K562 (cell line): ENCODE results near the gene PPP1R16B. TPM values are rescaled to one million over a fixed set of nuclear protein-coding genes. Genes with fewer than 3 reads are reported as not detected.

Source experiments
- CSDE1 ChIP-seq, 2 experiments: fragments of 450-650 bp; IDR thresholded peaks; 2 replicates each; pipeline ENCODE4 v1.6.1; 2016; ENCODE audit warnings: mild to moderate bottlenecking in 1 of 2
- EP300 ChIP-seq: IDR thresholded peaks from 2 replicates; pipeline ENCODE4 v1.6.1; 2012; ENCODE audit warnings: low read length, improper control_type of control experiment
- FOXA1 ChIP-seq: fragments of 450-650 bp; IDR thresholded peaks from 2 replicates; pipeline ENCODE4 v1.6.1; 2016; ENCODE audit warnings: mild to moderate bottlenecking, borderline replicate concordance
- FUS ChIP-seq: fragments of 200-400 bp; formaldehyde crosslinking; optimal IDR thresholded peaks from 2 replicates; pipeline ENCODE3; 2017; ENCODE audit warnings: low read depth, low read length
- HIVEP1 ChIP-seq: fragments of 250-450 bp; sonication (Bioruptor Pico); IDR thresholded peaks from 2 replicates; pipeline ENCODE4 v1.4.0; 2020; ENCODE audit warnings: mild to moderate bottlenecking
- MAFG ChIP-seq: fragments of 450-650 bp; conservative IDR thresholded peaks from 2 replicates; pipeline ENCODE4 v1.6.1; 2016; ENCODE audit warnings: missing genetic modification characterization, missing compliant biosample characterization
- MTA1 ChIP-seq: fragments of 450-650 bp; IDR thresholded peaks from 2 replicates; pipeline ENCODE4 v1.6.1; 2017; ENCODE audit warnings: borderline replicate concordance
- OTX1 ChIP-seq: fragments of 450-650 bp; formaldehyde crosslinking; IDR thresholded peaks from 2 replicates; pipeline ENCODE4 v1.4.0; 2022; ENCODE audit warnings: mild to moderate bottlenecking
- PRDM10 ChIP-seq: fragments of 450-650 bp; IDR thresholded peaks from 2 replicates; pipeline ENCODE4 v1.6.1; 2018; ENCODE audit not compliant: partially characterized antibody
- ZNF184 ChIP-seq: sonication (generic); formaldehyde crosslinking; IDR thresholded peaks from 2 replicates; pipeline ENCODE4 v1.5.0; 2020; ENCODE audit warnings: missing genetic modification reagents
- ZNF277 ChIP-seq: fragments of 250-450 bp; sonication (Bioruptor Pico); IDR thresholded peaks from 2 replicates; pipeline ENCODE4 v1.8.0; 2022; ENCODE audit warnings: inconsistent platforms, mild to moderate bottlenecking, moderate library complexity, borderline replicate concordance
- ZNF3 ChIP-seq: fragments of 250-450 bp; sonication (Bioruptor Pico); IDR thresholded peaks from 2 replicates; pipeline ENCODE4 v1.5.0; 2021; ENCODE audit warnings: mild to moderate bottlenecking, moderate library complexity
- ZNF445 ChIP-seq: fragments of 250-450 bp; sonication (Bioruptor Pico); IDR thresholded peaks from 2 replicates; pipeline ENCODE4 v1.4.0; 2020; ENCODE audit warnings: low read depth, mild to moderate bottlenecking, moderate library complexity
- ZNF57 ChIP-seq: fragments of 450-650 bp; formaldehyde crosslinking; IDR thresholded peaks from 2 replicates; pipeline ENCODE4 v1.4.0; 2020; ENCODE audit warnings: mild to moderate bottlenecking, moderate library complexity
- polyA plus RNA-seq, 8 experiments: library from polyadenylated mRNA; depleted of rRNA in 4 of 8; stranded (reverse) in 5 of 8; unstranded in 3 of 8; fragments of >200 nt; fragmentation: Nextera tagmentation in 2 of 8; fragmentation: Illumina TruSeq in 1 of 8; extraction: Ambion mirVana in 2 of 8; extraction: Trizol in 1 of 8; gene quantifications; 2 replicates each; pipeline versions ENCODE4 v1.2.1 to v1.2.3, GENCODE V29; 2011 to 2014; ENCODE audit warnings: inconsistent platforms in 1 of 8, missing spikeins in 1 of 8
- total RNA-seq, 7 experiments: library from RNA; depleted of rRNA in 6 of 7; stranded (reverse); fragments of >200 nt in 6 of 7; fragmentation: Illumina TruSeq in 2 of 7; extraction: Trizol in 2 of 7; gene quantifications; 2 replicates each; pipeline versions ENCODE4 v1.2.1 to v1.2.3, GENCODE V29; 2011 to 2021; ENCODE audit warnings: low replicate concordance in 1 of 7
- TF ChIP-seq, protein P1 (sequence below): fragments of 450-650 bp; IDR thresholded peaks from 2 replicates; pipeline ENCODE4 v1.6.1; 2016; ENCODE audit warnings: missing biosample characterization, missing genetic modification characterization
- TF ChIP-seq, protein P2 (sequence below): fragments of 450-650 bp; formaldehyde crosslinking; IDR thresholded peaks from 2 replicates; pipeline ENCODE4 v1.4.0; 2020; ENCODE audit warnings: mild to moderate bottlenecking, moderate library complexity
- TF ChIP-seq, protein P3 (sequence below): fragments of 450-650 bp; formaldehyde crosslinking; IDR thresholded peaks from 2 replicates; pipeline ENCODE4 v1.4.0; 2020; ENCODE audit warnings: mild to moderate bottlenecking
- TF ChIP-seq, protein P4 (sequence below): conservative IDR thresholded peaks from 2 replicates; pipeline ENCODE4 v1.6.1; 2011; ENCODE audit warnings: low read depth, mild to moderate bottlenecking, low read length; ENCODE audit not compliant: control insufficient read depth

The PPP1R16B gene
- total and polyA plus RNA-seq, 9 of the 15 experiments (the other 6 are each of a cell fraction or from before 2014, with no cell fraction given), result 1.5 to 11.5 (median 6.8) TPM

DNA sequence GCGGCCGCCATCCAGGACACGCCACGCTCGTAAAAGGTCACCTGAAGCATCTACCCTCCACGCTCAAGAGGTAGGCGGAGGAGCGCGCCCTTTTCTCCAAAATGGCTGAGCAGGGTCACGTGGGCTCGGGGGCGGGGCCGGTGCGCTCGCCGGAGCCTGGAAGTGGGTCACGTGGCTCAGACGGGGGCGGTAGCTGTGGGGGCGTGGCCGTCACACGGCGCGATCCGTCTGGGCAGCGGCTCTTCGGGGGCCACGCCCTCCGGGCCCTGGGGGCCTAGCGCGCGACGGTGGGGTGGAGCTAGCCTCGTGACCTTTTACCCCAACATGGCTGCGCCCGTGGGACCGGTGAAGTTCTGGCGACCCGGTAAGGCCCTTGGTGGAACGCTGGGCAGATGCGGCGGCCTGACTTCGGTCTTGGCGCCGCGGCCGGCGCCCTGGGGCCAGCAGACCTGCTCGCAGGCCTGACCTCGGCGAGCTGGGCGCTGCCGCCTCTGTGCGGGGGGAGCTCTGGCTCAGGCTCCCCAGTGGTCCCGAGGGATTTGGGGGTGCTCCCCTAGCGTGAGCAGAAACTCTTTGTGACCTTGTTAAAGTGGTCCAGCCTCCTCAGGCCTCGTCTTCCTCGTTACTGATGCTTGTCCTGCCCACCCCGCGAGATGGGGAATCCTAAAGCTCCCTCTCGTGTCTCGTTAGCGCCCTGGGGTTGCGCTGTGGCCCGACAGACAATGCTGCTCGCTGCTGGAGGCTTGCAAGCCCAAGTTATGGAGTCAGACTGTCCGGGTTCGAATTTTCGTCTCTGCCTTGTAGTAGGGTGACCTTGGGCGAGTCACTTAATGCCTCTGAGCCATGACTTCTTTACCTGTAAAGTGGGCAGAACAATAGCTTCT, 156.8 kb downstream of the PPP1R16B start, which contains the start of gene DHX35 (continued):
- TF ChIP-seq, protein P1, sequence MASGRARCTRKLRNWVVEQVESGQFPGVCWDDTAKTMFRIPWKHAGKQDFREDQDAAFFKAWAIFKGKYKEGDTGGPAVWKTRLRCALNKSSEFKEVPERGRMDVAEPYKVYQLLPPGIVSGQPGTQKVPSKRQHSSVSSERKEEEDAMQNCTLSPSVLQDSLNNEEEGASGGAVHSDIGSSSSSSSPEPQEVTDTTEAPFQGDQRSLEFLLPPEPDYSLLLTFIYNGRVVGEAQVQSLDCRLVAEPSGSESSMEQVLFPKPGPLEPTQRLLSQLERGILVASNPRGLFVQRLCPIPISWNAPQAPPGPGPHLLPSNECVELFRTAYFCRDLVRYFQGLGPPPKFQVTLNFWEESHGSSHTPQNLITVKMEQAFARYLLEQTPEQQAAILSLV (tag), result no peak
- TF ChIP-seq PRDM10 (peak; percentile 40), FOXA1 (no peak), ZNF277 (CRISPR knock-in tag) (no peak), ZNF57 (CRISPR knock-in tag) (no peak), HIVEP1 (CRISPR knock-in tag) (no peak), ZNF3 (CRISPR knock-in tag) (no peak), OTX1 (CRISPR knock-in tag) (no peak), ZNF445 (CRISPR knock-in tag) (no peak), EP300 (no peak), MTA1 (no peak), FUS (no peak), ZNF184 (CRISPR knock-in tag) (no peak), CSDE1 (IDR thresholded peaks at IDR 0.05) (no peak), MAFG (tag) (no peak)
- TF ChIP-seq, protein P2, sequence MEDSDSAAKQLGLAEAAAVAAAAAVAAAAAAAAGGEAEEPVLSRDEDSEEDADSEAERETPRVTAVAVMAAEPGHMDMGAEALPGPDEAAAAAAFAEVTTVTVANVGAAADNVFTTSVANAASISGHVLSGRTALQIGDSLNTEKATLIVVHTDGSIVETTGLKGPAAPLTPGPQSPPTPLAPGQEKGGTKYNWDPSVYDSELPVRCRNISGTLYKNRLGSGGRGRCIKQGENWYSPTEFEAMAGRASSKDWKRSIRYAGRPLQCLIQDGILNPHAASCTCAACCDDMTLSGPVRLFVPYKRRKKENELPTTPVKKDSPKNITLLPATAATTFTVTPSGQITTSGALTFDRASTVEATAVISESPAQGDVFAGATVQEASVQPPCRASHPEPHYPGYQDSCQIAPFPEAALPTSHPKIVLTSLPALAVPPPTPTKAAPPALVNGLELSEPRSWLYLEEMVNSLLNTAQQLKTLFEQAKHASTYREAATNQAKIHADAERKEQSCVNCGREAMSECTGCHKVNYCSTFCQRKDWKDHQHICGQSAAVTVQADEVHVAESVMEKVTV (CRISPR knock-in tag), result peak; percentile 53; the same call in 1 of the 2 replicates
- TF ChIP-seq, protein P3, sequence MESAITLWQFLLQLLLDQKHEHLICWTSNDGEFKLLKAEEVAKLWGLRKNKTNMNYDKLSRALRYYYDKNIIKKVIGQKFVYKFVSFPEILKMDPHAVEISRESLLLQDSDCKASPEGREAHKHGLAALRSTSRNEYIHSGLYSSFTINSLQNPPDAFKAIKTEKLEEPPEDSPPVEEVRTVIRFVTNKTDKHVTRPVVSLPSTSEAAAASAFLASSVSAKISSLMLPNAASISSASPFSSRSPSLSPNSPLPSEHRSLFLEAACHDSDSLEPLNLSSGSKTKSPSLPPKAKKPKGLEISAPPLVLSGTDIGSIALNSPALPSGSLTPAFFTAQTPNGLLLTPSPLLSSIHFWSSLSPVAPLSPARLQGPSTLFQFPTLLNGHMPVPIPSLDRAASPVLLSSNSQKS, result no peak
- TF ChIP-seq, protein P4, sequence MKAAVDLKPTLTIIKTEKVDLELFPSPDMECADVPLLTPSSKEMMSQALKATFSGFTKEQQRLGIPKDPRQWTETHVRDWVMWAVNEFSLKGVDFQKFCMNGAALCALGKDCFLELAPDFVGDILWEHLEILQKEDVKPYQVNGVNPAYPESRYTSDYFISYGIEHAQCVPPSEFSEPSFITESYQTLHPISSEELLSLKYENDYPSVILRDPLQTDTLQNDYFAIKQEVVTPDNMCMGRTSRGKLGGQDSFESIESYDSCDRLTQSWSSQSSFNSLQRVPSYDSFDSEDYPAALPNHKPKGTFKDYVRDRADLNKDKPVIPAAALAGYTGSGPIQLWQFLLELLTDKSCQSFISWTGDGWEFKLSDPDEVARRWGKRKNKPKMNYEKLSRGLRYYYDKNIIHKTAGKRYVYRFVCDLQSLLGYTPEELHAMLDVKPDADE, result peak; percentile 64
